Fibroblast of pulmonary artery (primary cell): ENCODE data around the gene EMC1.

Experiments used
- DNase-seq: peaks from one replicate; pipeline ENCODE4 v3.0.0-alpha.2; 2010; ENCODE audit warnings: low read depth
- H3K4me3 ChIP-seq: replicated peaks from 2 replicates; pipeline ENCODE4 v1.5.1; 2011; ENCODE audit warnings: low read depth, mild to moderate bottlenecking, control low read depth, low read length, moderate library complexity
- CTCF ChIP-seq: IDR thresholded peaks from 2 replicates; pipeline ENCODE4 v1.5.1; 2011; ENCODE audit warnings: mild to moderate bottlenecking, control low read depth, low read length, inconsistent platforms; ENCODE audit errors: missing control alignments

Gene EMC1

DNA sequence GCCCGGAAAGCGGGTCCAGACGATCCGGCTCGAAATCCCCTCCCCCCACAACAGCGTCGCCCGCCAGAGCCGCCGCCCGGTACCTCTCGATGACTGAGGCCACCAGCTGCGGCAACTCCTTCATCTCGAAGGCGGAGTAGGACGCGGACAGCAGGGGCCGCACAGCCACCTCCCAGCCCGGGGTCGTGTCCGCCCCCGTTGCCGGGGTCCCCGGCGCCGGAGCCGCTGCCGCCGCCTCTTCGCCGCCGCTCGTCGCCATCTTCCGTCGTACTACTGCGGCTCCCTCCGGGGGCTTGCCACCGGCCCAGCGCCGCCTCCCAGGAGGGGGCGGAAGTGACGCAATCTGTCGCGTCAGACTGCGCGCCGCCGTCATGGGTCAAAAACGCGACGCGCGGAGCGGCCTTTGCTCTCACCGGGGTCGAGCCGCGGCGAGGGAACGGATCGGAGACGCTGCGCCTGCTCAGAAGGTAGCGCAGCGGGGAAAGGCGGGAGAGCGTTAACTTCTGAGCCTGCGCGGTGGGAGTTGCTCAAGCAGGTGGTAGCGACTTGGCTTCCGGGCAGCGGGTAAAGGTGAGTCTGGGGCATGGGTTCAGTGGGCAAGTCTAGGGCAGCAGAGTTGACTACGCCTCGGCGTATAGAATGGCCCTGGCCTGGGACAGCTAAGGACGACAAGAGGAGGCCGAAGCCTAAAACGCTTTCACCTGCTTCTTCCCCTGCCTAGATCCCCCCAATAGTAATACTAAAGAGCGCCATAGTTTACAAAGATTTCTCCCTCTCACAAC lies 41.1 kb downstream of the EMC1 start, which contains the start of gene UBR4:
UBR4 (minus strand) TSS at position 277 of the 782 bp plus-strand sequence; CDS start at position 259, 18 bp downstream.
- peak within 1 kb of the TSS; percentile 93 for H3K4me3 ChIP-seq
- TF ChIP-seq CTCF = no peak
- DNase-seq = peak; percentile 95

DNA sequence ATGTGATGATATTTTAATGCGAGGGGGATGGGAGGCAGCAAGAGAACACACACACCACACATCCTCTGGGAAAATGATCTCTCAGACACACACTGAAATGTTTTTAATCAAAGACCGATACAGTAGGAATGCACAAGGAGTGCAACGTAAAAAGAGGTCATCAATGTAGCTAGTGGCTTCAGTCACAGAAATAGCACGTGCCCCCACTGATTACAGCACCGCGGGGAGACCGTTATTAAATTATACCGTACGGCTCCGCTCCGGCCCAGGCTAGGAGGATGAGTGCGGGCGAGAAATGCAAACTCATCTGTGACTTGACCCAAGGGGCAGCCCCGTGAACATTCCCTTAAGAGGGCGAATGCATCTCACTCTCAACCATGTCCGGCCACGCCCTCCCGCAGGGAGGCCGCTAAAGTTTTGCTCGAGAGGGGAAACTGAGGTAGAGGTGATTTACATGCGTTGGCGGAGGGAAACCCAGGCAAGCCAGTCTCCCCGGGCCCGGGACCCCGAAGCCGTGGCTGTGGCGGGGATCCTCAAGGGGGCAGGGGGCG lies 41.8 kb downstream of the EMC1 start:
- DNase-seq = peak; percentile 53
- peak overlapping the region; percentile 93 for H3K4me3 ChIP-seq
- no peak for TF ChIP-seq CTCF

GRCh38 chr1:19208710-19209438 lies 42.5 kb downstream of the EMC1 start:
- DNase-seq = peak; percentile 62
- TF ChIP-seq CTCF = no peak
- peak overlapping the region; percentile 93 for H3K4me3 ChIP-seq

GRCh38 chr1:19206947-19207346 lies 44.4 kb downstream of the EMC1 start:
- H3K4me3 ChIP-seq = no peak overlapping the region
- DNase-seq = no peak
- no peak for TF ChIP-seq CTCF

DNA sequence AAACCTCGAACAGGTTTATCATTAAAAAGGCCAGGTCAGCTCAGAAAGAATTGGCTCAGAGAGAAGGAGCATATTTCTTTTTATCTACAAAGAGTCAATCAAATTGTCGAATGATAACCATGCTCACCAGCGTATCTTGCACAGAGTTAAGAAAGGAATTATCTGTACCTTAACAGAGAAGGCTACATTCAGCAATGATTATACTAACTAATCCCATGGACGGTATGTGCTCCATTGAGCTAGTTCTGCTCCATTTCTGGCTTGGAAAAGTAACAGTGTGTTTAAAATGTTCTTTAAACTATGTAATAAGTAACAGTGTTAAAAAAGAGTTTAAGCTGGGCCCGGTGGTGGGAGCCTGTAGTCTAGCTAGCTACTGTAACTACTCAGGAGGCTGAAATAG lies 45.5 kb downstream of the EMC1 start:
- no peak for TF ChIP-seq CTCF
- no peak for DNase-seq
- no peak overlapping the region for H3K4me3 ChIP-seq

DNA sequence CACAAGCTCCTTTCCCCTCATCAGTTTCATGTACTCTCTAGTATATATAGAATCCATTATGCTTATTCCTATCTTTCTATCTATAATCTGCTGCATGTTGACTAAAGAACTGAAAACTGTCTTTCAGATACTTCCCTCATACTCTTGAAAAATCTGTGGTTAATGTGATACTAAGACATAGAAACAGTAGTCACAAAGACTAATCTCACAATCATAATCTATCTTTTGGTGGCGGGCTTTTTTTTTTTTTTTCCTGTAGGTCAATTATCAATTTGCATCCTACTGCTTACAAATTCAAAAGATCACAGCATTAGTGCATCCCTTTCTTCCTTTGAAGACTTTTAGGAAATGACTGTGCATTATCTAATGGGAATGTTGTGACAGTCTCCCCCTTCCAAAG lies 45.9 kb downstream of the EMC1 start:
- DNase-seq = no peak
- H3K4me3 ChIP-seq = no peak overlapping the region
- TF ChIP-seq CTCF = no peak
